ENCODE results near the gene ADAMTS12. TPM values are rescaled to one million over a fixed set of nuclear protein-coding genes. Genes with fewer than 3 reads are reported as not detected.

Gene ADAMTS12
- total and polyA plus RNA-seq, 2 of the 8 experiments (the other 6 are each of a cell fraction or from before 2014, with no cell fraction given): 6.4 to 12.8 TPM

DNA sequence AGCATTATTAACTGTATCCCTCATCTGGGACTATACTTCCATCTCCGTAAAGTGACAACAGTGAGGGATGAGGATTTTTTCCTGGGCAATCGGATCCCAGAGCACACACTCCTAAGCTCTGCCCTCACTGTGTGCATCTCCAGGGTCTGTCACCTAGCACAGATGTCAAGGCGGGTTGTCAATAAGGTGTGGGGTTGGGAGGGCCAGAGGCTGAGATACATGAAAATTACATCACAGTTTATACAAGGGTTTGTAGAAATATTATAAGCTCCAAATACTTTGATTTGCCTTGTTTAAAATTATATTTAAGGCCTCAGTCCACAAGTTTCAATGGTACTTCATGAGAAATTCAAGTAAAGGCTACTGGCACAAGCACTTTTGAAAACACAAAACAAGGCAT is 4.5 kb downstream of the ADAMTS12 start:
- H3K23me2 ChIP-seq (ENCODE audit: low read depth, low read length): peaks cover 4% of the 10 kb centered on the region; the same call in 1 of the 2 replicates
- H4K20me1 ChIP-seq (replicated peaks in 1 of 2; ENCODE audit: control insufficient read depth in 1 of 2, insufficient read depth in 2 of 2, low read length in 2 of 2): no peaks in the 10 kb centered on the region
- H3K9me3 ChIP-seq (ENCODE audit: insufficient read depth in 2 of 2, low read depth in 1 of 2, low read length in 1 of 2): no peaks in the 10 kb centered on the region
- H2AK5ac ChIP-seq (ENCODE audit: low read depth, low read length): no peak overlapping the region
- H2BK5ac ChIP-seq (ENCODE audit: low read depth, low read length): no peak overlapping the region
- H2BK120ac ChIP-seq (replicated peaks; ENCODE audit: low read depth, low read length): no peak overlapping the region
- H3K79me1 ChIP-seq (ENCODE audit: low read depth, low read length): peaks cover 2% of the 10 kb centered on the region; the same call in 1 of the 2 replicates
- H4K5ac ChIP-seq (ENCODE audit: insufficient read length, low read depth, low read length): no peak overlapping the region
- H3K4me3 ChIP-seq (ENCODE audit: extremely low read depth in 1 of 4, insufficient read depth in 2 of 4, low read depth in 3 of 4, low read length in 4 of 4): no peak overlapping the region
- no peak overlapping the region for H3K56ac ChIP-seq (replicated peaks; ENCODE audit: insufficient read length, low read depth, low read length)
- no peak overlapping the region for H2BK12ac ChIP-seq (ENCODE audit: low read depth, low read length)
- no peaks in the 10 kb centered on the region; a peak in 1 of 7 replicates for H3K27me3 ChIP-seq (replicated peaks in 1 of 4; ENCODE audit: control insufficient read depth in 3 of 4, extremely low read depth in 1 of 4, insufficient read depth in 3 of 4, low read length in 3 of 4)
- no peak overlapping the region for H2AFZ ChIP-seq (ENCODE audit: low read length)
- POLR2A ChIA-PET (ENCODE audit: partially characterized antibody): no interaction called here
- no peak overlapping the region for H3K4me2 ChIP-seq (ENCODE audit: insufficient read depth in 1 of 2, low read depth in 2 of 2, low read length in 2 of 2)
- no peaks in the 10 kb centered on the region for H3K36me3 ChIP-seq (ENCODE audit: control insufficient read depth in 2 of 4, insufficient read depth in 4 of 4, low read length in 3 of 4)
- no peak overlapping the region for H4K8ac ChIP-seq (ENCODE audit: extremely low read depth, insufficient read depth, low read length)
- H3K14ac ChIP-seq (ENCODE audit: insufficient read length): no peak overlapping the region
- H3K23ac ChIP-seq (ENCODE audit: insufficient read length): no peak overlapping the region
- FAIRE-seq (no peak), DNase-seq (ENCODE audit: low read depth in 1 of 2, low spot score in 2 of 2) (no peak)
- no peak overlapping the region for H3K27ac ChIP-seq (ENCODE audit: low read depth, low read length)
- H2BK15ac ChIP-seq (ENCODE audit: low read length): no peak overlapping the region
- no peak overlapping the region for H3K4ac ChIP-seq (replicated peaks; ENCODE audit: insufficient read length, low read depth, low read length)
- peaks cover 4 to 14% (median 9%) of the 10 kb centered on the region in 4 experiments for H3K4me1 ChIP-seq (replicated peaks in 1 of 4; ENCODE audit: control insufficient read depth in 3 of 4, insufficient read depth in 4 of 4, low read length in 3 of 4)
- CTCF ChIA-PET (ENCODE audit: partially characterized antibody): interaction anchor here (0.5 to 3.4 kb wide), 6 partner anchors 8 to 904 kb away, joined by 3 to 11 read pairs (median 3); no protein-coding TSS in a partner anchor
- no peak overlapping the region for H4K91ac ChIP-seq (replicated peaks; ENCODE audit: insufficient read length, low read length)
- no peak overlapping the region for H3K9ac ChIP-seq (replicated peaks in 1 of 4; ENCODE audit: extremely low read depth in 1 of 4, low read depth in 3 of 4, low read length in 3 of 4)
- no peak overlapping the region for H2BK20ac ChIP-seq (ENCODE audit: low read length)
- peaks cover 0 to 24% of the 10 kb centered on the region in 2 experiments; a peak in 1 of 4 replicates for H3K79me2 ChIP-seq (ENCODE audit: control insufficient read depth in 1 of 2, insufficient read depth in 2 of 2, low read length in 2 of 2)
- H3K18ac ChIP-seq (ENCODE audit: extremely low read depth, low read length): no peak overlapping the region
- WGBS, 2 experiments (ENCODE audit: extremely low coverage in 1 of 2, insufficient coverage in 1 of 2, insufficient read length in 1 of 2, insufficient replicate concordance in 2 of 2, low coverage in 1 of 2, low lambda C conversion rate in 2 of 2, missing lambda C conversion rate in 1 of 2): 75% methylated on average over 3 of the region's 3 CpGs; no CpG with 5 or more reads in 1 of the 2 experiments
- TF ChIP-seq RNF2 (IDR thresholded peaks at IDR 0.05; ENCODE audit: borderline replicate concordance, low read depth, low read length, missing control alignments, poor library complexity, severe bottlenecking) (no peak), KDM5A (IDR thresholded peaks at IDR 0.05; ENCODE audit: low read length) (no peak), CHD1 (IDR thresholded peaks at IDR 0.05; ENCODE audit: low read depth, low read length) (no peak), EZH2 (IDR thresholded peaks at IDR 0.05; ENCODE audit: low read depth, low read length, severe bottlenecking) (no peak), TBP (IDR thresholded peaks at IDR 0.05; ENCODE audit: low read depth, low read length) (no peak), POLR2A (IDR thresholded peaks at IDR 0.05; ENCODE audit: control extremely low read depth in 1 of 2, low read depth in 2 of 2, low read length in 2 of 2) (no peak), TAF1 (IDR thresholded peaks at IDR 0.05; ENCODE audit: low read depth, low read length) (no peak), SP2 (IDR thresholded peaks at IDR 0.05; ENCODE audit: low read length) (no peak)
- TF ChIP-seq, protein P1, sequence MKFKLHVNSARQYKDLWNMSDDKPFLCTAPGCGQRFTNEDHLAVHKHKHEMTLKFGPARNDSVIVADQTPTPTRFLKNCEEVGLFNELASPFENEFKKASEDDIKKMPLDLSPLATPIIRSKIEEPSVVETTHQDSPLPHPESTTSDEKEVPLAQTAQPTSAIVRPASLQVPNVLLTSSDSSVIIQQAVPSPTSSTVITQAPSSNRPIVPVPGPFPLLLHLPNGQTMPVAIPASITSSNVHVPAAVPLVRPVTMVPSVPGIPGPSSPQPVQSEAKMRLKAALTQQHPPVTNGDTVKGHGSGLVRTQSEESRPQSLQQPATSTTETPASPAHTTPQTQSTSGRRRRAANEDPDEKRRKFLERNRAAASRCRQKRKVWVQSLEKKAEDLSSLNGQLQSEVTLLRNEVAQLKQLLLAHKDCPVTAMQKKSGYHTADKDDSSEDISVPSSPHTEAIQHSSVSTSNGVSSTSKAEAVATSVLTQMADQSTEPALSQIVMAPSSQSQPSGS (IDR thresholded peaks at IDR 0.05; ENCODE audit: low read length): no peak
- TF ChIP-seq, protein P2, sequence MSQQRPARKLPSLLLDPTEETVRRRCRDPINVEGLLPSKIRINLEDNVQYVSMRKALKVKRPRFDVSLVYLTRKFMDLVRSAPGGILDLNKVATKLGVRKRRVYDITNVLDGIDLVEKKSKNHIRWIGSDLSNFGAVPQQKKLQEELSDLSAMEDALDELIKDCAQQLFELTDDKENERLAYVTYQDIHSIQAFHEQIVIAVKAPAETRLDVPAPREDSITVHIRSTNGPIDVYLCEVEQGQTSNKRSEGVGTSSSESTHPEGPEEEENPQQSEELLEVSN (IDR thresholded peaks at IDR 0.05): no peak

All from H1 (cell line).